ENCODE results near the gene SIGLEC14. TPM values are rescaled to one million over a fixed set of nuclear protein-coding genes. Genes with fewer than 3 reads are reported as not detected.

Gene SIGLEC14
- total RNA-seq, 1 donor from 2014 or later = not detected

DNA sequence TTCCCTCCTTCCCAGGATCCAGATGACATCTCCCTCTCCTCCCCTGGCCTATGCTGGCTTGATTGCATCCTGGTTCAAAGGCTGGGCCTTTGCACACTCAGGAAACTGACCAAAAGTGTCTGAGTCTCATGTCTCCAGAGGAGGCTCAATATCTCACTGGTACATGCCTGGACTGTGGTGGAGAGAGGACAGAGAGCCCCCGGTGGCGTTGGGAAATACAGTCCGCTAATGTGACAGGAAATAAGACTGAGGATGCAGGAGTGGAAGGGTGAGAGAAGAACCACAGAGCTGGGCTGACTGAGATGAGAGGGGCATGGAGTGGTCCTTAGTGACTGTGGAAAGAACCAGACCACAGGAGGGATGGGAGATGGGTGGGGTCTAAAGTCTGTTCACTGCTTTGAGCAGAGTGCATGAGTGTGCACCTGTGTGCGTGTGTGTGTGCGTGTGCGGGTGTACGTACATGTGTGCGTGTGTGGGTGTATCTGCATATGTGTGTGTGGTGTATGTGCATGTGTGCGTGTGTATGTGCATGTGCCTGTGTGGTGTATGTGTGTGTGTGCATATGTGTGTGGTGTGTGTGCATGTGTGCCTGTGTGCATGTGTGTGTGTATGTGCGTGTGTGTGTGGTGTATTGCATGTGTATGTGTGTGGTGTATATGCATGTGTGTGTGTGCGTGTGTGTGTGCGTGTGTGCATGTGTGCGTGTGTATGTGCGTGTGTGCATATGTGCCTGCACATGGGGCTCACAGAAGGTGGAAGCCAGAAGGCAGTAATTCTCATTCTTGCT, 18.3 kb downstream of the SIGLEC14 start:
- Mint-ChIP-seq H3K36me3 (ENCODE audit: low read depth) (no peaks in the 10 kb centered on the region), H3K4me3 (ENCODE audit: unreplicated experiment) (no peak overlapping the region), H3K4me1 (ENCODE audit: low read depth) (no peaks in the 10 kb centered on the region), H3K27ac (ENCODE audit: unreplicated experiment) (no peak overlapping the region), H3K27me3 (ENCODE audit: low read depth) (peaks cover 14% of the 10 kb centered on the region), H3K9me3 (ENCODE audit: low read depth) (peaks cover 6% of the 10 kb centered on the region)
- TF ChIP-seq, protein P1, sequence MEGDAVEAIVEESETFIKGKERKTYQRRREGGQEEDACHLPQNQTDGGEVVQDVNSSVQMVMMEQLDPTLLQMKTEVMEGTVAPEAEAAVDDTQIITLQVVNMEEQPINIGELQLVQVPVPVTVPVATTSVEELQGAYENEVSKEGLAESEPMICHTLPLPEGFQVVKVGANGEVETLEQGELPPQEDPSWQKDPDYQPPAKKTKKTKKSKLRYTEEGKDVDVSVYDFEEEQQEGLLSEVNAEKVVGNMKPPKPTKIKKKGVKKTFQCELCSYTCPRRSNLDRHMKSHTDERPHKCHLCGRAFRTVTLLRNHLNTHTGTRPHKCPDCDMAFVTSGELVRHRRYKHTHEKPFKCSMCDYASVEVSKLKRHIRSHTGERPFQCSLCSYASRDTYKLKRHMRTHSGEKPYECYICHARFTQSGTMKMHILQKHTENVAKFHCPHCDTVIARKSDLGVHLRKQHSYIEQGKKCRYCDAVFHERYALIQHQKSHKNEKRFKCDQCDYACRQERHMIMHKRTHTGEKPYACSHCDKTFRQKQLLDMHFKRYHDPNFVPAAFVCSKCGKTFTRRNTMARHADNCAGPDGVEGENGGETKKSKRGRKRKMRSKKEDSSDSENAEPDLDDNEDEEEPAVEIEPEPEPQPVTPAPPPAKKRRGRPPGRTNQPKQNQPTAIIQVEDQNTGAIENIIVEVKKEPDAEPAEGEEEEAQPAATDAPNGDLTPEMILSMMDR (IDR thresholded peaks at IDR 0.05) = no peak
- DNase-seq (ENCODE audit: low spot score) = no peak

DNA sequence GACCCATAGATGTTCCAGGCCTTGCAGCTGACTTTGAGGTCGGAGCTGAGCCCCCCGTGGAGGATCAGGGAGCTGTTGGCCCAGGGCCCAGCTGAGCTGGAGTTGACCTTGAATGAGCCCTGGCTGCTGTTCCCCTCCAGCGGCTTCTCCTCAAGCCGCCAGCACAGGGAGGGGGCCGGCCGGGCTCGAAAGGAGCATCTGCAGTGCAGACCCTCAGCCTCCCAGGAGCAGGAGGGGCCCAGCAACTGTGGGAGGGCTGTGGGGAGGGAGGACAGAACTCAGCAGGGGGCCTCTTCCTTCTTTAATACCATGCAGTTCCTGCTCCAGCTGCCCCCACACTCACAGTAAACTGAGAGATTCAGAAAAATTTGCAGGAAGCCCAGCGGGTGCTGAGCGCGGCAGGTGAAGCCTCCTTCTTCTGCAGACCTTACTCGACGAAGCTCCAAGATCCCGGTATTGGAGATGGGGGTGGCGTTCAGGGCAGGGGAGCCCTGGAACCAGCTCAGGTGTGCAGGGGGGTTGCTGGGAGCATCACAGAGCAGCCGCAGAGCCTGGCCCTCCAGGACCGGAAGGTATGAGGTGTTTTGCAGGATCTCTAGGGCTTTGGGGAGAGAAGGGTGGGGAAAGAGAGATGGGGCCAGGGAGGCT, 19.0 kb downstream of the SIGLEC14 start:
- Mint-ChIP-seq H3K36me3 (ENCODE audit: low read depth) (no peaks in the 10 kb centered on the region), H3K4me1 (ENCODE audit: low read depth) (no peaks in the 10 kb centered on the region), H3K27ac (ENCODE audit: unreplicated experiment) (no peak overlapping the region), H3K27me3 (ENCODE audit: low read depth) (peaks cover 14% of the 10 kb centered on the region), H3K9me3 (ENCODE audit: low read depth) (peaks cover 7% of the 10 kb centered on the region), H3K4me3 (ENCODE audit: unreplicated experiment) (no peak overlapping the region)
- TF ChIP-seq, protein P1 (IDR thresholded peaks at IDR 0.05) = no peak
- no peak for DNase-seq (ENCODE audit: low spot score)

DNA sequence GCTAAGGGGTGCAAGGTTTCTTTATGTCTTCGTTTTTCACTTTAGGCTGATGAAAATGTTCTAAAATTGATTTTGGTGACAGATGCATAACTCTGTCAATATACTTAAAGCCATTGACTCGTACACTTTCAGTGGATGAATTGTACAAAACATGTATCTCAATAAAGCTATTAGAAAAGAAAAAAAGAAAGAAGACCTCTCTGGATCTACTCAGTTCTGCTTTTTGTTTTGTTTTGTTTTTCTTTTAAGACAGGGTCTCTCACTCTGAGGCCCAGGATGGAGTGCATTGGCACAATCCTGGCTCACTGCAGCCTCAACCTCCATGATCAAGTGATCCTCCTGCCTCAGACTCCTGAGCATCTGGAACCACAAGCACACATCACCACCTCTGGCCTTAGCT, 19.9 kb downstream of the SIGLEC14 start:
- peaks cover 14% of the 10 kb centered on the region for H3K27me3 Mint-ChIP-seq (ENCODE audit: low read depth)
- DNase-seq (ENCODE audit: low spot score) = no peak
- H3K27ac Mint-ChIP-seq (ENCODE audit: unreplicated experiment) = no peak overlapping the region
- H3K4me1 Mint-ChIP-seq (ENCODE audit: low read depth) = no peaks in the 10 kb centered on the region
- H3K9me3 Mint-ChIP-seq (ENCODE audit: low read depth) = peaks cover 7% of the 10 kb centered on the region
- no peaks in the 10 kb centered on the region for H3K36me3 Mint-ChIP-seq (ENCODE audit: low read depth)
- H3K4me3 Mint-ChIP-seq (ENCODE audit: unreplicated experiment) = no peak overlapping the region
- TF ChIP-seq, protein P1 (IDR thresholded peaks at IDR 0.05) = no peak

DNA sequence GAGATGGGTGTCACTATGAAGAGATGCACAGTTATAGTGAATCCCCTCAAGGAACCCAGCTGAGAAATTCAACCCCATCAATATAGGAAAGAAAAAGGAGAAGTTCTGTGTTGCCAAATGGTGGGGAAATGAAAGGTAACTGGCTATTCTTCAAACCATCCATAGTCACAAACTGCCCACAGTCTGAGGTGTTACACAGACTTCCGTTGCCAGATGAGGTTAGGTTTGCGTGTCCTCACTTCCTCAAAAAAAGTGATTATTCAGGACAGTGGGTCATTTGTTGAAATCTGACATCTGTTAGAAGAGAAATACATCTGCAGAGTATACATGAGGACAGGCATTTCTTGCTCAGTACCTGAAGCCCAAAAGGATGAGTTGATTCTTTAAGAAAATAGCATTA, 25.4 kb downstream of the SIGLEC14 start:
- TF ChIP-seq, protein P1 (IDR thresholded peaks at IDR 0.05) = no peak
- H3K27ac Mint-ChIP-seq (ENCODE audit: unreplicated experiment) = no peak overlapping the region
- no peaks in the 10 kb centered on the region for H3K4me1 Mint-ChIP-seq (ENCODE audit: low read depth)
- DNase-seq (ENCODE audit: low spot score) = no peak
- no peaks in the 10 kb centered on the region for H3K36me3 Mint-ChIP-seq (ENCODE audit: low read depth)
- H3K4me3 Mint-ChIP-seq (ENCODE audit: unreplicated experiment) = no peak overlapping the region
- peaks cover 7% of the 10 kb centered on the region for H3K27me3 Mint-ChIP-seq (ENCODE audit: low read depth)
- H3K9me3 Mint-ChIP-seq (ENCODE audit: low read depth) = peaks cover 7% of the 10 kb centered on the region

DNA sequence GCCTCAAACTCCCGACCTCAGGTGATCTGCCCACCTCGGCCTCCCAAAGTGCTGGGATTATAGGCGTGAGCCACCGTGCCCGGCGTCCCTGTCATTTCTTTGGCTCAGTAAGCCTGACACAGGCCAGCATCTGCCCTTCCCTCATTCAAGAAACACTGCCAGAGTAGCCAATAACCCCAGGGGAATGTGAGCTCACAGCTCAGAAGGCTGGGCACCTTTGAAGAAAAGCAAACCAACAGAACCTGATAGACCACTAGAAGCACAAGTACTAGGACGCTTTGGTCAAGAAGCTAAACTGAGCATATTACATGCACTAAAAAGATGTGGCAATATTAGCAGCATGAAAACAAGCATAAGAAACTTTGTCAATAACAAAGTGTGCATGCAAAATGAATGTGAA, 30.6 kb downstream of the SIGLEC14 start:
- Mint-ChIP-seq H3K4me1 (ENCODE audit: low read depth) (no peaks in the 10 kb centered on the region), H3K4me3 (ENCODE audit: unreplicated experiment) (no peak overlapping the region), H3K27me3 (ENCODE audit: low read depth) (peaks cover 5% of the 10 kb centered on the region), H3K9me3 (ENCODE audit: low read depth) (peaks cover 8% of the 10 kb centered on the region), H3K27ac (ENCODE audit: unreplicated experiment) (no peak overlapping the region), H3K36me3 (ENCODE audit: low read depth) (peaks cover 2% of the 10 kb centered on the region)
- DNase-seq (ENCODE audit: low spot score) = no peak
- TF ChIP-seq, protein P1 (IDR thresholded peaks at IDR 0.05) = no peak

All from chondrocyte (in vitro differentiated cells).